ENCODE results near the gene TMEM121. TPM values are rescaled to one million over a fixed set of nuclear protein-coding genes. Genes with fewer than 3 reads are reported as not detected.
A peak's percentile ranks its signal among the peaks of the same experiment; 100 is the strongest.

The TMEM121 gene
- total RNA-seq, 1 donor from 2014 or later, result 13.9 TPM

DNA sequence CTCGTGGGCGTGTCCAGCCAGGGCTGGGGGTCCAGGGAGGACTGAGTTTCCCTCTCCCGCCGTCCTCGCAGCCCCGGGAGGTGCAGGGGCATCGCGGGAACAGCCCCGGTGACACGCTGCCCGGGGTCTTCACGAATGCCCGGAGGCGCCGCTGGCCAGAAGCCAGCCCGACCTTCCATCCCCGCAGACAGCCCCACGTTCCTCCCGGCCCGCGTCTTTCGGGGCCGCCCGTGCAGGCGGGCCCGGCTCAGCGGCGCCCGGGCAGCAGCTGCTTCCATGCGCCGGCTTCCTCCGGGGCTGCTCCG lies 36.2 kb upstream of the TMEM121 start:
- peak; percentile 37 for DNase-seq (ENCODE audit: low read depth, low spot score)
- no peaks in the 10 kb centered on the region for H3K36me3 Mint-ChIP-seq (ENCODE audit: low read depth)
- no peak overlapping the region for H3K4me3 Mint-ChIP-seq
- H3K9me3 Mint-ChIP-seq, result no peaks in the 10 kb centered on the region
- no peak overlapping the region for H3K27ac Mint-ChIP-seq (ENCODE audit: unreplicated experiment)
- H3K27me3 Mint-ChIP-seq (ENCODE audit: low read depth), result peaks cover 40% of the 10 kb centered on the region
- peaks cover 10% of the 10 kb centered on the region for H3K4me1 Mint-ChIP-seq
- no peak for TF ChIP-seq CTCF (conservative IDR thresholded peaks at IDR 0.05)

DNA sequence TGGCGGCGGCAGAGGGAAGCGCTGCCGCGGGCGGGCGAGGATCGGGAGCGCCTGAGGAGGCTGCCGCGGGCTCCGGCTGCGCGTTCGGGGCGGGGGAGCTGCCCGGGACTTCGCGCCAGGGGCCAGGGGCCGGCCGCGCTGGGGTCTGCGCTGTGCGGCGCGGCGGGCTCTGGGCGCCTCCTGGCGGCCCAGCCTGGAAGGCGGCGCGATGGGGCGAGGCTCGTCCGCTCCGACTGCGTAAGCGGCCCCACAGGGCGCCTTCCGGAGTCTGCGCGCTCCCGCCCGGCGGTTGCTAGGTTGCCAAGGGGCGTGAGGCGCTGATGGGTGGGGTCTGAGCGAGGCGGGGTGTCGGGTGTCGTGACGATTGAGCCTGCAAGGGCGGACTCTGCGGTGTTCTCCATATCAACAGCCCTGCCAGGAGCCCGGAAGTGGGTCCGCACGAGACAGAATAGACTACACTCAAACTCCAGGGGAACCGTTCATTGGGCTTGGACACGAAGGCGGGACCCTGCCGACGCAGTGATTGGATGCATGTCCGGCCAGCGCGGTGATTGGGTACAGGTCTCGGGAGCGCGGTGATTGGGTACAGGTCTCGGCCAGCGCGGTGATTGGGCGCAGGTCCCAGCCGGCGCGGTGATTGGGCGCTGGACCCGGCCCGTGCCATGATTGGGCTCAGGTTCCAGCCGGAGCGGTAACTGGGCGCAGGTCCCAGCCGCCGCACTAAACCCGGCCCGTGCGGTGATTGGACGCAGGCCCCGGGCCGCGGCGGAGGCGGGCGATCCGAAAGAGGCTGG lies 35.6 kb upstream of the TMEM121 start, which contains the start of gene TEDC1:
Gene TEDC1, plus strand, starts transcription at position 675 of the 794 bp plus-strand sequence. CDS start 130 bp downstream, outside the sequence.
- Mint-ChIP-seq H3K4me3 (peak within 1 kb of the TSS; percentile 94), H3K9me3 (no peaks in the 10 kb centered on the region), H3K27me3 (ENCODE audit: low read depth) (peaks cover 35% of the 10 kb centered on the region), H3K4me1 (peaks cover 10% of the 10 kb centered on the region), H3K27ac (ENCODE audit: unreplicated experiment) (peak within 1 kb of the TSS; percentile 67), H3K36me3 (ENCODE audit: low read depth) (no peaks in the 10 kb centered on the region)
- peak; percentile 95 for DNase-seq (ENCODE audit: low read depth, low spot score)
- peak; percentile 80 for TF ChIP-seq CTCF (conservative IDR thresholded peaks at IDR 0.05)

GRCh38 chr14:105491366-105491973 lies 34.9 kb upstream of the TMEM121 start:
- peak overlapping the region; percentile 94 for H3K4me3 Mint-ChIP-seq
- no peak for TF ChIP-seq CTCF (conservative IDR thresholded peaks at IDR 0.05)
- peaks cover 28% of the 10 kb centered on the region for H3K27me3 Mint-ChIP-seq (ENCODE audit: low read depth)
- no peaks in the 10 kb centered on the region for H3K9me3 Mint-ChIP-seq
- no peaks in the 10 kb centered on the region for H3K36me3 Mint-ChIP-seq (ENCODE audit: low read depth)
- H3K27ac Mint-ChIP-seq (ENCODE audit: unreplicated experiment), result peak overlapping the region; percentile 67
- H3K4me1 Mint-ChIP-seq, result peaks cover 10% of the 10 kb centered on the region
- DNase-seq (ENCODE audit: low read depth, low spot score), result peak; percentile 86

DNA sequence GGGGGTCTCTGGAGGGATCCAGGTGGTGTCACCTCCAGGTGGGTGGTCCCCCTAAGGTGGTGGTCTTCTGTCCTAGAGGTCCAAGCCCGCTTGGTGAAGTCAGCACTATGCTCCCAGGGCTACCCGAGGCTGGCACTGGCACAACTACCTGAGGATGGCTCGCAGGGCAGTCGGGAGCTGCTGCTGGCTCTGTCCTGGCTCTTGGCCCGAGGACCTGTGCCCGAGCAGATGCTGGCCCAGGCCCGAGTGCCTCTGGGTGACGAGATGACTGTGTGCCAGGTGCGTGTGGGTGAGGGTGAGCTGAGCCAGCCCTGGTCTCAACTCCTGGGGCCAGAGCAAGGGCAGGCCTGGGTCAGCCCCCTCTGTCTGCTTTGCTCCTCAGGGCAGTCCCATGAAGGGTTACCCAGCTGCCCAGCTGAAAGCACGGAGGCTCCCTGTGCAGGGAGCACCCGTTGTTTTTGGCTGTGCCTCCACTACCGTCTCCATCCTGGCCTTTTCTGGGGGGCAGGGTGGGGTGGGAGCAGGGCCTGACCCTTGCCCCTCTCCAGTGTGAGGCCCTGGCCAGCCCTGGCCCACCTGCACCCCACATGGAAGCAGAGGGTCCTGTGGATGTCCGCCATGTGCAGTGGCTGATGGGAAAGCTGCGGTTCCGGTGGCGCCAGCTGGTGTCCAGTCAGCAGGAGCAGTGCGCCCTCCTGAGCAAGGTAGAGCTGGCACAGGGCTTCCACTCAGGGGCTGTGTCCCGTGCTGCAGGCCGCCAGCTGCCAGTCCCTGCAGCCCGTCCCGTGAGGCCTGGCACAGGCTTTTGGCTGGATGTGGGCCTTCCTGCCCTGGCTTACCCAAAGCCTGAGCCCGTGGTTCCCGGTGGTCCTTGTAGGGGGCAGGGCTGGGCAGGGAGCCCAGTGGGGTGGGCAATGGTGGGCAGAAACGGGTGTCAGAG lies 34.1 kb upstream of the TMEM121 start:
- H3K9me3 Mint-ChIP-seq, result no peaks in the 10 kb centered on the region
- peak overlapping the region; percentile 91 for H3K4me3 Mint-ChIP-seq

More for the DNA sequence above, 34.1 kb upstream of the TMEM121 start:
- TF ChIP-seq CTCF (conservative IDR thresholded peaks at IDR 0.05), result no peak
- Mint-ChIP-seq H3K27ac (ENCODE audit: unreplicated experiment) (no peak overlapping the region), H3K36me3 (ENCODE audit: low read depth) (no peaks in the 10 kb centered on the region), H3K27me3 (ENCODE audit: low read depth) (peaks cover 22% of the 10 kb centered on the region), H3K4me1 (peaks cover 10% of the 10 kb centered on the region)
- DNase-seq (ENCODE audit: low read depth, low spot score), result no peak

Data from neural crest cell (in vitro differentiated cells).